Colon (tissue), 2 donors: ENCODE data around the gene EGF.
"Not testable (repeated sequence)": the region's sequence is repeated elsewhere in the genome, so short reads cannot be mapped to it uniquely, and the experiment has no call there.

Experiments used
- FAIRE-seq: peaks from 2 replicates; lab custom pipeline; 2012; peaks lifted over from hg19 to GRCh38; lab: Jason Lieb, UNC
- donor health status: control.
- donor health status: control.

Gene EGF

GRCh38 chr4:110034026-110034393, 121.3 kb downstream of the EGF start:
- no peak for FAIRE-seq

- FAIRE-seq = not testable (repeated sequence)
These were observed 126.5 kb downstream of the EGF start for GRCh38 chr4:110039164-110039563.

DNA sequence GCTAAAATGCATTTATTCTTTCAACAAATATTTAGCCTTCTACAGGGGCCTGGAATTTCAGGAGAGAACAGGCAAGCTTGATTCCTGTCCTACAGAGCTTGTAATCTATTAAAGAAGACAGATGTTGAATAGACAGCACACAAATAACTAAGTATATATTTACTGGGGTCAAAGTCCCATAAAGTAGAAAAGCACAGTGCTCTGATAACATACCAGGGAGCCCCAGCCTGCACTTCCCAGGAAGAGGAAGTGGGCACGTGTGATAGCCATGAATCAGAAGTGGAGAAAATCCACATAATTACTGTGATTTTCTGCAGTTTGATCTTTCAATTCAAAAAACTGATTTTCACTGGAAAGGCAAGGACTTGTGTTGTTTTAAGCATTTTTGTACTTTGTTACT, 129.1 kb downstream of the EGF start:
- FAIRE-seq = no peak

DNA sequence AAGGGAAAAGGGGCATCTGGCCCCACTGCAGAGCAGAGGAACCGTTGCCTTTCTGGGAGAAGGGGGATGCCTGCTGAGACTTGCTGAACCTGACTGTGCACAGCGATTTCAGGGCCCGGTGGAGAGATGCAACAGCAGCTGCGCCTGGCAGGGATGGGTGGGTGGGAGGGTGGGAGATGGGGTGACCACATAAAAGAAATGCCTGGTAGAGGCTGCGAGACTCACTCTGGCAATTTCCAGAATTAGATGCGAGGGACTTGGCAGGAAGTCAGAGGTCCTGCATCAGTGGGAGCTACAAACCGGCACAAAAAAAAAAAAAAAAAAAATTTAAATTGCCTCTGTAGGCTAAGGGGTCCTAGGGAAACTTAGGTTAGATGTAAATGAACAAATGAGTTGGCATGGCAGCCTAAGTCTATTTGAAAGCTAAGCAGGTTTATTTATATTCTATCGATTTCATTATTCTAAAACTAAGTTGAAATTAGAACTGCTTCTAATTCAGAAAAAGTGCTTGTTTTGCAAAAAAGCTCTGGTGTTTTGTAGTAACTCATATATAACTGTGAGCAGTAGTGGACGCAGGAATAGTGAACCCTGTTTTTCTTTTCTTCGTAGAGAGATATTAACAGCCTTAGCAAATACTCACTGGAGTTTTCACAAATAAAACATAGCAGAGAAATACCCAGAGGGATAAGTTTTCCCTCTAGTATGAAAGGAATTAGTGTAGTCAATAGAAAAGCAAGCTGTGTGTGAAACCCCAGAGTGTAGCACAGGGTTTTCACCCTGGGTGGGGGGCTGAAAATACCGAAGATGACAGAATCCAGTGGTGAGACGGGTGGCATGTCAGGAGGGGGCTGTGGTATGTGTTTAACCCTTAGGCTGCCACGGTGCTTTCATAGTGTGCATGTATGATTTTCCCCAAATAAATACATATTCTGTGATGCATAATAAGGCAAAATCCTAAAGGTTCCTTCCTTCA, 130.1 kb downstream of the EGF start:
- no peak for FAIRE-seq

- FAIRE-seq = no peak
These were observed 133.9 kb downstream of the EGF start for GRCh38 chr4:110046588-110047049.

DNA sequence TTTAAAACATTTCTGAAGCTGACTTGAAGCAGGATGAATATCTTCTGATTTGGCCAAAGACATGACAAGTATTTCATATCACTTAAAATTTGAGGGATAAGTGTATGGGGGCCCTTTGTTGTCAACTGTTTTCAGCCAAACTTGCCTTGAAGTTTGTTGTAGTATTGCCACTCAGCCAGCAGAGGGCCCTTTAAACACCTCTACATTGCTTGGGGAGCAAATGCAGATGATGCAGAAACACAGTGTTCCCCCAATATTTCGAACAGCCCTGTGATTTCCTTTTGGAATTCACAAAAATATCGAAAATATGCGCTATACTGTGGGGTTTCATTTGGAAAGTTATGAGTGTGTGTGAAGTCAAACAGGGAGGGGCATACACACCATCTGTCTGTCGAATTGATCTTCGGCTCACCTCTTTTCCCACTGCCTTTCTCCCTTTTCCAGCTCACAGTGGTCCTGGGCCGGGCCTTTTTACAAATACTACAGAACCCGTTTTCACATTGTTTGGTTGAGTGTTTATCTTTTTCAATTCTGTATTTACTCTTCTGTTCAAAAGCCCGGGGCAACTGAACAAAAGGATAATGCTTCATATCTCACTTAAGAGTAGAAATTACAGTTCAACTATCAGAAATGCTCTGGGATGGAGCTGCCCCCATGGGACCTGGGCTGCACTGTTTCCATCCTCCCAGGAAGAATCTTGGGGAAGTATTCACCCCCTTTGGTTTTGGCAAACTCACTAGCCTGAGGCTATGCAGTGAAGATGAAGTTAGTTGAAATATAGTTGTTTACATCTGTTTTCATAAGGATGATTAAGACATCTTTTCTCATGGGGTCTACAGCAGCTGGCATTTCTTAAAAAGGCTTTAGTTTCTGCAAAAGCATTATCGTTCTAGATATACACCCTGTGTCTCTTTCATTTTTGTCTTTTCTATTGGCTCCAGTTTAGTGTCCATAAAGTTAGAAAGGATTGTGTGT, 137.6 kb downstream of the EGF start:
- FAIRE-seq = no peak

GRCh38 chr4:110055158-110055768, 142.6 kb downstream of the EGF start:
- no peak for FAIRE-seq

DNA sequence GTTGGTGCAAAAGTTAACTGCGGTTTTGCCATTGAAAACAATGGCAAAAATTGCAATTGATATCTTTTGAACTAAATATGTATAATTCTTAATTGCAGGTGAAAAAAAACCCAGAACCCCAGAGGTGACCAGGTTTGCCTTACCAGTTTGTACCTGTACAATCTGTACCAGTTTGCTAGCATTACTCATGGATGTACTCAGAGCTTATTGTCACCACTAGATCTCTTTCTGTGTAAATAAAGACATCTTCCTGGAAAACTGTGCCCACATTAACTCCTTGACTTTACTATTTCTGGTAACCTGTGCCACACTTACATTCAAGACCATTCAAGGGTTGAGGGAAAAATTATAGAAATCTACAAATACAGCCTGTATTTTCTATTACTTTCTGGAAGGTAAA, 146.0 kb downstream of the EGF start:
- FAIRE-seq = no peak

DNA sequence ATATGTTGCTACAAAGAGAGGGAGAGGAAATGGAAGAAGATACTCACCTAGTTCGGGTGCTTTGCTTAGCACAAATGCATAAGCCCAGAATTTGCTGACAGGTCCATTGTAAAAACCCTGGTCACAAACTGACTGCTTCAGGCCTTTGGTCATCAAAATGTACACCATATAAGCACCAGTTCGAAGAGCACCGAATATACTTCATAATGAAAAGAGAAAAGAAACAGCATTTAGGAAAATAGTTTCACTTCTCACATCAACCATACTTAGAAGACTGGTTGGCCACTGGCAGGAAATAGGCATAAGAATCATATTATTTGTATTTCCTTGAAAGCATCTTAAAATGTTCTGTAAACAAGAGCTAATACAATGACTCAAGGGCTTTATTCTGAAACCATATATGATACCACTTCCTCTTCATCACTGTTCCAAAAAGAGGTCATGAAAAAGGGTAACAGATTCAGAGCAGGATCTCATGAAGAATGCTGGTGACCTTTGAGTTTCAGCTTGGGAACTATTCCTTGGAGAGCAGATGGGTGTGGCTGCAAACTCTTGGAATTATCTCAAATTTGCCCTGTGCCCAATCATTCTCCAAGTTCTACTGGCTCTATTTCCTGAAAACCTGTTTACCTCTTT, 147.0 kb downstream of the EGF start:
- no peak for FAIRE-seq

GRCh38 chr4:110061076-110061475, 148.4 kb downstream of the EGF start:
- FAIRE-seq = no peak
